ENCODE data around the gene KSR2. TPM values are rescaled to one million over a fixed set of nuclear protein-coding genes. Genes with fewer than 3 reads are reported as not detected.

KSR2 gene
- total RNA-seq, 2 donors from 2014 or later = 0.66 to 1.0 TPM

DNA sequence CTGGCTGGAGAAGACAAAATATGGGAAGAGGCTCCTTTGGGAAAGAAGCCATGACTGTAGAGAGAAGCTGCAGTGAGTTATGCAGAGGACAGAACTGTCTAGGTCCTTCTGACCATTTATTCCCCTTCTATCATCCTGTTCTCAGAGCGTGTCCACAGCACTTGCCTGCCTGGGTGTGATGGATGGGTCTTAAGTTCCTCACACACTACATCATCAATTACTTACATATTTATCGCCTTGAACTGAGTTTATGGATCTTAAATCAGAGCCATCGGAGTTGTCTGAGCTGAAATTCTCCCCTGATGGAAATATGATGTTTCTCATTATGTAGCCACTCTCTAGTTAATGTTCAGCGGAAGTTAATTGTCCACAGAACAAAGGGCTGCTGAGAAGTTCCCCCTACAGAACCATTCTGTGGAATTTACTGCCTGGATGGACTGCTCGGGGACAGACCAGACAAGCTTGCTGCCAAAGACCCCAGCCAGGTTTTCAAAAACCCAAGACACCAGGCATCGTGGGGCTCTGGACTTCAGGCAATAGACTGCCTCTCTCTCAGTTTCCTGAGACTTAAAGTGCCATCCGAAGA is 374.9 kb downstream of the KSR2 start:
- intact Hi-C loops (cut with DNase I) = loop anchor here (5.0 kb wide), 1 partner anchor 232 kb away; the partner anchor contains the start of gene NOS1
- ATAC-seq = no peak
- Histone ChIP-seq H3K4me3 (no peak overlapping the region), H3K9me3 (no peaks in the 10 kb centered on the region), H3K27me3 (no peaks in the 10 kb centered on the region), H3K4me1 (no peaks in the 10 kb centered on the region), H3K27ac (no peak overlapping the region), H3K36me3 (replicated peaks in 1 of 2; ENCODE audit: insufficient read depth in 1 of 2, low read depth in 2 of 2) (no peaks in the 10 kb centered on the region)
- 43 to 51% methylated on average over 7 of the region's 7 CpGs for WGBS, 2 donors
- TF ChIP-seq, protein P1, sequence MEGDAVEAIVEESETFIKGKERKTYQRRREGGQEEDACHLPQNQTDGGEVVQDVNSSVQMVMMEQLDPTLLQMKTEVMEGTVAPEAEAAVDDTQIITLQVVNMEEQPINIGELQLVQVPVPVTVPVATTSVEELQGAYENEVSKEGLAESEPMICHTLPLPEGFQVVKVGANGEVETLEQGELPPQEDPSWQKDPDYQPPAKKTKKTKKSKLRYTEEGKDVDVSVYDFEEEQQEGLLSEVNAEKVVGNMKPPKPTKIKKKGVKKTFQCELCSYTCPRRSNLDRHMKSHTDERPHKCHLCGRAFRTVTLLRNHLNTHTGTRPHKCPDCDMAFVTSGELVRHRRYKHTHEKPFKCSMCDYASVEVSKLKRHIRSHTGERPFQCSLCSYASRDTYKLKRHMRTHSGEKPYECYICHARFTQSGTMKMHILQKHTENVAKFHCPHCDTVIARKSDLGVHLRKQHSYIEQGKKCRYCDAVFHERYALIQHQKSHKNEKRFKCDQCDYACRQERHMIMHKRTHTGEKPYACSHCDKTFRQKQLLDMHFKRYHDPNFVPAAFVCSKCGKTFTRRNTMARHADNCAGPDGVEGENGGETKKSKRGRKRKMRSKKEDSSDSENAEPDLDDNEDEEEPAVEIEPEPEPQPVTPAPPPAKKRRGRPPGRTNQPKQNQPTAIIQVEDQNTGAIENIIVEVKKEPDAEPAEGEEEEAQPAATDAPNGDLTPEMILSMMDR (IDR thresholded peaks at IDR 0.05) = no peak
- no peak for TF ChIP-seq POLR2A (IDR thresholded peaks at IDR 0.05)
- DNase-seq = no peak

DNA sequence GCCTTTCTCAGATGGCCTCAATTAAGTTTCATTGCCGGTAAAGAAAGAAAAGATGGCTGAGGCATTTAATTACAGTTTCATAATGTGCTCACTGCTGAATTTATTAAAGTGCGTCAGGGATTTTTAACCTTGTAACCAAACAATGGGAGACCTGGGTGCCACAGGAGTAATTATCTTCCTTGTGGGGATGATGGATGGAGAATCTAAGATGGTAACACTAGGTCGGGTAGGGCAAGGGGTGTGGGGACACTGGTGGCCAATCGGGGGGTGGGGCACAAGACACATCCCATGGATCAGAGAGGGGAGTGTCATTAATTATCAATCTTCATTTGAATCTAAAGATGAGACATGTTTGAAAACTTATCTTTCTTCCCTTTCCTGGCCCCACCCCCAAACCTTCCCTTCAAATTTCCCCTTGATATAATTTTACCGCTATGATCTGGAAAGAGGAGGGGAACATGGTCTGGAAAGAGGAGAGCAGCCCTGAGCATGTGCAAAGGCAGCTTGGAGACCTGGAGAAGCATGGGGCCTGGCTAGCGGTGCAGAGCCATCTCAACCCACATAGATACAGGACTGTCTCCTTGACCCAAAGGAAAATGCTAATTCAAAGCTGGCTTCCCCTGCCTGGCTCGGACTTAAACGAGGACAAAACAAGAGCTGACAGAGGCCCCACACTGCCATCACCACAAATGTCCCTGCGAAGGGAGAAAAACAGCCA is 376.0 kb downstream of the KSR2 start:
- Histone ChIP-seq H3K9me3 (no peaks in the 10 kb centered on the region), H3K27ac (no peak overlapping the region), H3K27me3 (no peaks in the 10 kb centered on the region), H3K4me3 (no peak overlapping the region), H3K4me1 (no peaks in the 10 kb centered on the region), H3K36me3 (replicated peaks in 1 of 2; ENCODE audit: insufficient read depth in 1 of 2, low read depth in 2 of 2) (no peaks in the 10 kb centered on the region)
- intact Hi-C loops (cut with DNase I) = loop anchor here (5.0 kb wide), 1 partner anchor 230 kb away; the partner anchor contains the start of gene NOS1
- no peak for DNase-seq
- no peak for ATAC-seq
- WGBS, 2 donors = 73 to 86% methylated on average over 9 of the region's 9 CpGs
- TF ChIP-seq POLR2A (IDR thresholded peaks at IDR 0.05) = no peak
- TF ChIP-seq, protein P1 (IDR thresholded peaks at IDR 0.05) = no peak

DNA sequence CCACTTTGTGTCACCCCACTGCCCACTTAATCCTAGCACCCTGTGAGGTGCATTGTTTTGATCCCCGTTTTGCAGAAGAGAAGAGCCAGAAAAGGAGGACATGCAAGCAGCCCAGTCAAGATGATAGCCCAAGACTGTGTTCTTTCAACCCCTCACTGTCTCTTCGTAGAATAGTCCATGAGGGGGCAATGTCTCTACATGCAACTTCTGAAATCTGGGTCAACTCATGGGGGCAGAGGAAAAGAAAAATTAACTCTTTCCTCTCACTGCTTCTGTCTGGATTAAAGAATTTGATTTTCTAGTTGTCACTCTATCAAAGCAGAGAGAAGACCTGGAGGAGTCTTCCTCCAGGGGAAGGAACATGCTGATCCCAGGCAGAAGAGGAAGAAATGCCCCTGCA is 377.8 kb downstream of the KSR2 start:
- DNase-seq = no peak
- H3K4me3 ChIP-seq = no peak overlapping the region
- 55 to 83% methylated on average over 2 of the region's 2 CpGs for WGBS, 2 donors
- H3K27ac ChIP-seq = no peak overlapping the region
- no peaks in the 10 kb centered on the region for H3K9me3 ChIP-seq
- TF ChIP-seq POLR2A (IDR thresholded peaks at IDR 0.05) = no peak
- TF ChIP-seq, protein P1 (IDR thresholded peaks at IDR 0.05) = no peak
- intact Hi-C loops (cut with DNase I) = loop anchor here (5.0 kb wide), 1 partner anchor 229 kb away; the partner anchor contains the start of gene NOS1
- H3K4me1 ChIP-seq = peaks cover 3% of the 10 kb centered on the region
- H3K36me3 ChIP-seq (replicated peaks in 1 of 2; ENCODE audit: insufficient read depth in 1 of 2, low read depth in 2 of 2) = no peaks in the 10 kb centered on the region
- ATAC-seq = no peak
- no peaks in the 10 kb centered on the region for H3K27me3 ChIP-seq

DNA sequence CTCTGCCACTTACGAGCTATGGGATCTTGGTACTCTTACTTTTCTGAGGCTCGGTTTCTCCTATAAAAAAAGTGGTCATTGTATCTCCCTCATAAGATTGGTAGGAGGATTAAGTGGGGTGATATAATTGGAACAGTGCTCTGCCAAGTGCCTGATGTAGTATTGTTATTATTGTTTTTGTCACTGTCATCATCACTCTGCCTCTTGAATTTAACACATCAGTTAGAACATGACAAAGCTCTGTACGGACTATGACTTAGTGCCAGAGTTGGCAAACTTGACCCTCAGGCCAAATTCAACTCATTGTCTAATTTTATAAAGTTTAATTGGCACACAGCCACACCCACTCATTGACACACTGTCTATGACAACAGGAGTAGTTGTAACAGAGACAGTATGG is 378.4 kb downstream of the KSR2 start:
- WGBS, 2 donors = 89 to 98% methylated on average over 3 of the region's 3 CpGs
- Histone ChIP-seq H3K4me1 (peaks cover 3% of the 10 kb centered on the region), H3K27me3 (no peaks in the 10 kb centered on the region), H3K27ac (no peak overlapping the region), H3K9me3 (no peaks in the 10 kb centered on the region), H3K36me3 (replicated peaks in 1 of 2; ENCODE audit: insufficient read depth in 1 of 2, low read depth in 2 of 2) (no peaks in the 10 kb centered on the region), H3K4me3 (no peak overlapping the region)
- ATAC-seq (no peak), DNase-seq (no peak)
- TF ChIP-seq, protein P1 (IDR thresholded peaks at IDR 0.05) = no peak
- TF ChIP-seq POLR2A (IDR thresholded peaks at IDR 0.05) = no peak
- intact Hi-C loops (cut with DNase I) = loop anchor here (5.0 kb wide), 1 partner anchor 228 kb away; the partner anchor contains the start of gene NOS1
